IPS DF 4.7 (cell line): ENCODE results near the gene SMYD4.
A peak's percentile ranks its signal among the peaks of the same experiment; 100 is the strongest.
"Not testable (repeated sequence)": the region's sequence is repeated elsewhere in the genome, so short reads cannot be mapped to it uniquely, and the experiment has no call there.

ENCODE experiments used
- DNase-seq: peaks from one replicate; pipeline ENCODE4 v3.0.0-alpha.2; 2013; ENCODE audit warnings: low spot score; ENCODE audit errors: extremely low read depth

SMYD4 gene, protein sequence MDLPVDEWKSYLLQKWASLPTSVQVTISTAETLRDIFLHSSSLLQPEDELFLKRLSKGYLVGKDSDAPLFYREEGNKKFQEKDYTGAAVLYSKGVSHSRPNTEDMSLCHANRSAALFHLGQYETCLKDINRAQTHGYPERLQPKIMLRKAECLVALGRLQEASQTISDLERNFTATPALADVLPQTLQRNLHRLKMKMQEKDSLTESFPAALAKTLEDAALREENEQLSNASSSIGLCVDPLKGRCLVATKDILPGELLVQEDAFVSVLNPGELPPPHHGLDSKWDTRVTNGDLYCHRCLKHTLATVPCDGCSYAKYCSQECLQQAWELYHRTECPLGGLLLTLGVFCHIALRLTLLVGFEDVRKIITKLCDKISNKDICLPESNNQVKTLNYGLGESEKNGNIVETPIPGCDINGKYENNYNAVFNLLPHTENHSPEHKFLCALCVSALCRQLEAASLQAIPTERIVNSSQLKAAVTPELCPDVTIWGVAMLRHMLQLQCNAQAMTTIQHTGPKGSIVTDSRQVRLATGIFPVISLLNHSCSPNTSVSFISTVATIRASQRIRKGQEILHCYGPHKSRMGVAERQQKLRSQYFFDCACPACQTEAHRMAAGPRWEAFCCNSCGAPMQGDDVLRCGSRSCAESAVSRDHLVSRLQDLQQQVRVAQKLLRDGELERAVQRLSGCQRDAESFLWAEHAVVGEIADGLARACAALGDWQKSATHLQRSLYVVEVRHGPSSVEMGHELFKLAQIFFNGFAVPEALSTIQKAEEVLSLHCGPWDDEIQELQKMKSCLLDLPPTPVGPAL

DNA sequence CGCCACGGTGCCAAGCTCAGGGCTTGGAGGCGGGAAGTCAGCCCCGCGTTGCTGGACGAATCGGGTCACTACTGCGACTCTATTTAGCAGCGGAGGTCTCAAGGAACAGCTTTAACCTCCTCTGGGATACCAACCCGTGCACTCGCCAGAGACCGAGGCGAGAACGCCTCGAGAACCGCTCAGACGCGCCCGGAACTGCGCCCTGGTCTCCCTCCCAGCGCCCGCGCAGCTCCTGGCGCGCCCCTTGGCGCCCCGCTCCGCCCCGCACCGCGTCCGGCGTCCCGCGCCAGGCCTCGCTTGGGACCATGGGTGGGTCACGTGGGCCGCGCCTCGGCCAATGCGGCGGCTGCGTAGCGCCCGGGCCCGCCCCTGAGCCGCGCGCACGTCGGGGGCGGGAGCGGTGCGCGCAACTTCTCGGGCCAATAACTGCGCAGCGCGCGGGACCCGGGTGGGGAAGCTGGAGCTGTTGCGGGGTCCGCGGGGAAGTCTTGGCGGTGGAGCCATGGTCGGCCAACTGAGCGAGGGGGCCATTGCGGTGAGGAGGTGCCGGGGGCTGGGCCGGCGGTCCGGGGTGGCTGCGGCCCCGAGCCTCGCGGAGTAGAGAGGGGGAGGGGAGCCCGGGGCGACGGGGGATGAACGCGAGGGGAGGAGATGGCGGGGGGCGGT, at the start of gene SMYD4, which contains the start of gene RPA1:
SMYD4 (minus strand) TSS at position 311 of the 666 bp plus-strand sequence. CDS start 1,908 bp downstream, outside the sequence.
RPA1 (plus strand) TSS at position 414 of the 666 bp plus-strand sequence; CDS start at position 503, 89 bp downstream.
- peak; percentile 38 for DNase-seq

DNA sequence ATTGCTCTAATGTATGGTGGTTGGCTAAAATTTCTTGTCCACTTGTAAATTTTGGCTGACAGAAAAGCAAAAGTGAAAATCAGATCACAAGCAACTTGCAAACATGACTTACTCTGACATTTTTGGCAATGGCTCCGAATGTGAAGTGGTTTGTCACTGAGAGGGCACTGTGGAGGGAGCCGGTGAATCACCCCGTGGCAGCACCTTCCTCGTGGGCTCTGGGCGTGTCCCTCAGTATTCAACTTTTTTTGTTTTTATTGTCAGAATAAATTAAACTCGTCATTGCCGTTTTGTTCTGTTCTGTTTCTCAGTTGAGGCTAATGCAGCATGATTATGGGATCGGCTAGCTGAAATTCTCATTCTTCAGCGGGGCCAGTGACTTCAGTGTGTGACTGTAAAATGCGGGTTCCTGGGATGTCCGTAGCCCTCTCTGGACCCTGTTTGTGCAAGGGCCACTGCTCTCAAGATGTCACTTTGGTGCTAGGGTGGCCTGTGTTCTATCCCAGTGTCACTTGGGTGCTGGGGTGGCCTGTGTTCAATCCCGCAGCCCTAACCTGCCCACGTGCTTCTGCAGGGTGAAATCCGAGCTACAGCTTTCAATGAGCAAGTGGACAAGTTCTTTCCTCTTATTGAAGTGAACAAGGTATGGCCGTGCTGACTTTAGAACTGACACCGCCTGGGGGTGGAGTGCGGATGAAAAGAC, 48.9 kb upstream of the SMYD4 start:
- no peak for DNase-seq

DNA sequence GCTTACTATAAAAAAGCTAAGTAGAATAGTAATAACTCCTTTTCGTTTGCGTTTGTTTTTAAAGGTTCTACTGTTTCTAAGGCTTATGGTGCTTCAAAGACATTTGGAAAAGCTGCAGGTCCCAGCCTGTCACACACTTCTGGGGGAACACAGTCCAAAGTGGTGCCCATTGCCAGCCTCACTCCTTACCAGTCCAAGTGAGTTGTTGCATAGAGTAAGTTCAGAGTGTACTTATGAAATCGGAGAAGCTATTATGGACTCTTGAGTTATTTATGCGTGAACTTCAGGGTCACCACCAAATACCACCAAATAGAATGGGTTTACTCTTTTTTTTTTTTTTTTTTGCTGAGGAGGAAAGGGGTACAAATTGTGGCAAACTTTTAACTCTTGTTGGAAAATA, 45.9 kb upstream of the SMYD4 start:
- DNase-seq: no peak

DNA sequence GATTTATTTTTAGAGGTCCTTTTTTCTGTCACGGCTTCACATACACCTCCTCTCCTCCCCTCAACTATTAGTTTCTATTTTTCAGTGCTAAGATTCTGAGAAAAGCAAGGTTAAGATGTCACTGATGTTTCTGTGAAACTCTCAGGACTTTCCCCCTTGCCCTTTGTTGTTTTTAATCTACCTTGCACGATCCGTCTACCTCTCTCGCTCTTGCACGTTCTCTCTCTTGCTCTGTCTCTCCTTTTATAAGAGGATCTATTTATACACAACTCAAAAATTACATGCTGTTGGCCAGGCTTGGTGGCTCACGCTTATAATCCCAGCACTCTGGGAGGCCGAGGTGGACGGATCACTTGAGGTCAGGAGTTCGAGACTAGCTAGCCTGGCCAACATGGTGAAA, 43.7 kb upstream of the SMYD4 start:
- DNase-seq: no peak

DNA sequence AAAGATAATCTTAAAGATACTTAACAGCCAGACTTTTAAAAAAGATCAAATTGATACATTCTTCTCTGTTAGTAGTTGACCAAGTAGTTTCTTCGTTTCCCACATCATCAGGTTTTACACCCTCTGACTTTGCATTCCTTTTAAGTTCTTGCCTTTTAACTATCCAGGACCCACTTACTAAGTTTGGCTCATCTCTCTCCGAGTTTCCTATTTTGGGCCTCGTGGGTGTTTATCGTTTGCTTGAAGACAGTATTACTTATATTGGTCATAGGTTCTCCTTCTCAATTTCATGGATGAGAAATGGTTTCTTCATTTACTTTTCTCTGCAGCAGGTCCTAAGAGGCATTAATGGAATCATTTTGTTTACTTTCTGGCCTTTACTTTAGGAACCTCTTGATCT, 43.3 kb upstream of the SMYD4 start:
- no peak for DNase-seq

DNA sequence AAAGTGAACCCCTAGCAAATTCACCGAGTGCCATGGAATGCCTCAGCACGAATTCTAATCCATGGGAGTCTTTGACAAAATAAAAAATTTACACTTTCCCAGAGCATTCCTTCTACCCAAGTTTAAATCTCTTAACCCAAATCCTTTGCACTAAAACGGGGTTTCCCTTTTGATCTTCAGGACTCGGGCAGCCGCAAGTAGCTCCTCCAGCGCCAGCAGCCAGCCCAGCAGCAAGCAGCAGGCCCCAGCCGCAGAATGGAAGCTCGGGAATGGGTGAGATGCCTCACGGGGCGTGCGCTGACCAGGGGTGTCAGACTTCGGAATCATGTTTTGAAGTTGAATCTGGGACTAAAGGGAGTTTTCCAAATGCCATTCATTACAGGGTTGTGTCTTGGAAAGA, 42.6 kb upstream of the SMYD4 start:
- no peak for DNase-seq

DNA sequence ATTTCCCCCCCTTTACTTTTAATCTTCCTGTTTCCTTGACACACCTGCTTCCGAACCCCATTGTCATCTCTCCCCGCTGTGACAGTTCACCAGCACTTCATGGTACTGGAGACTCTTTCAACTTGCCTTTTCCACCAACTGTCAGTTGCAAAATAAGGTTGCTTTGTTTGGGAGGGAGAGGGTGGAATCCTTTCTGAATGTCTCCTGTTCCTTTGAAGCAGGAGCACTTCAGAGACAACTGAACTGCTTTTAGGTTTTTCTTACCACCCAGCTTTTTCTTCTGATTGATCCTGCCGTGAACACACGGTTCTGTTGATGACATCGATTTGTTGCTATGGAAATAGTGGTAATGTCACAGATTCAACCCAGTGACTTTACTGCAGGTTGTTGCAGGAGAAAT, 42.1 kb upstream of the SMYD4 start:
- DNase-seq: no peak

DNA sequence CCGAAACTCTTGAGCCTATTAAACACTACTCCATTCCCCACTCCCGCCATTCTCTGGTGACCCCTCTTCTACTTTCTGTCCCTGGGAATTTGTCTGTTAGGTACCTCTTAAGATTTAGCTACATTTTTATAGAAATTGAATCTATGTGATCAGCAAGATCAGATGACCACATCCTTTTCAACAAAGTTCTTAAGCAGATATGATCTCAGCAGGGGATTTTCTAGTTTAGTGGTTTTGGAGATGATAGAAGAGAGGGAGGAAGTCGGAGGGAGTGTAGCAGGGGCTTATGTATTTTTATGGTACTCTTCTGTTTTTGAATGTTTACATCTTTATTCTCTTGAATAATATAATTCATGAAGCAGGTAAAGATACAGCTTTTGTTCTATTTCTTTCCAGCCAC, 40.9 kb upstream of the SMYD4 start:
- no peak for DNase-seq

DNA sequence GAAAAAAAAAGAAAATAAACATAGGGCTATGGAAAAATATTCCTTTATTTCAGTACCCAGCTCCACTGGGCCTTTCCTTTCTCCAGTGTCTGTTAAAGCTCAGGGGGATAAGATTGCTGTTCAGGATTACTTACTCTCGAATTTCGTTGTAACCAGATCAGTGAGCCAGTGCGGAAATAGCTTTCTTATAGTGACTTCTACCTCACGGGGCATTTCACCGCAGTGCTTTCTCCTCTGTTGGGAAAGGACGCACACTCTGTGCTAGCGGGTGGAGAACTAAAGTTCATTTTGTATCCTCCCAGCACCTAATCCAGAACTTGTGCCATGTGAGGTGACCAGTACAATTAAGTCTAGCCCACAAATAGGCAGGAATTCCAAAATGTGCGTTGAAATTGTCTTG, 38.4 kb upstream of the SMYD4 start:
- no peak for DNase-seq

DNA sequence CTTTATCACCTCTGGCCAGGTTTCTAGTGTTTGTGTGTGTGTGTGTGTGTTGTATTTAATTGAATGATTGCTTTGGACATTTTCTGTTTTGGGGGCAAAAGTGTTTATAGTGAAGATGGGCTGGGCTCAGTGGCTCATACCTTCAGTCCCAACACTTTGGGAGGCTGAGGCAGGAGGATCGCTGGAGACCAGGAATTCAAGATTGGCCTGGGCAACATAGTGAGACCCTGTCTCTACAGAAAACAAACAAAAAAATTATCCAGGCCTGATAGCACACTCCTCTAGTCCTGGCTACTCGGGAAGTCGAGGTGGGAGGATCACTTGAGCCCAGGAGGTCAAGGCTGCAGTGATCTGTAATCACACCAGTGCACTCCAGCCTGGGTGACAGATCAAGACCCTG, 37.6 kb upstream of the SMYD4 start:
- no peak for DNase-seq

DNA sequence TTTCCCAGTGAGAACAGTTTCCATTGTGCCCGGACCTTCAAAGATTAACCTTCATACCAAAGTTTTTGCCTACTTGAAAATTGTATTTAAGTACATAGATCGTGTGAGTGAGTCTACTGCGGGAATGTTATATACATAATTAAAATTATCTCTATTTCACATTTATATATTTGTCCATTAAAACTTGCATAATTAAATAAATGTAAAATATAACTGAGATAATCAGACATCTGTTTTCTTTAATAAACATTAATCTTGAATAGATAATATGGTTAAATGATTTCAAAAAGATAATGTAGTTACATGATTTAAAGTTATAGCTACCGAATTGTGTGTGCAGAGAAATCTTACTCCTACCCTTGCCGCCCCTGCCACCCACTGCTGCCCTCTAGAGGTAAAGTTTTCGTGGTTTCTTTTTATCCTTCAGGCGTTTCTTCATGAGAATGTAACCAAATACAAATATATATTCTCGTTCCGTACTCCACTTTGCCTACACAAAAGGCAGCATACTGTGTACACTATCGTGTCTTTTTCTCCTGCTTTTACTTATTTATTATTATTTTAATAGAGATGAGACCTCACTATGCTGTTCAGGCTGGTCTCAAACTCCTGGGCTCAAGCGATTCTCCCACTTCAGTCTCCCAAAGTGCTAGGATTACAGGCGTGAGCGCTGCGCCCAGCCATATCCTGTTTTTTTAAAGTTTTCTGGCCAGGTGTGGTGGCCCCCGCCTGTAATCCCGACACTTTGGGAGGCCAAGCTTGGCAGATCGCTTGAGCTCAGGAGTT, 35.7 kb upstream of the SMYD4 start:
- no peak for DNase-seq

DNA sequence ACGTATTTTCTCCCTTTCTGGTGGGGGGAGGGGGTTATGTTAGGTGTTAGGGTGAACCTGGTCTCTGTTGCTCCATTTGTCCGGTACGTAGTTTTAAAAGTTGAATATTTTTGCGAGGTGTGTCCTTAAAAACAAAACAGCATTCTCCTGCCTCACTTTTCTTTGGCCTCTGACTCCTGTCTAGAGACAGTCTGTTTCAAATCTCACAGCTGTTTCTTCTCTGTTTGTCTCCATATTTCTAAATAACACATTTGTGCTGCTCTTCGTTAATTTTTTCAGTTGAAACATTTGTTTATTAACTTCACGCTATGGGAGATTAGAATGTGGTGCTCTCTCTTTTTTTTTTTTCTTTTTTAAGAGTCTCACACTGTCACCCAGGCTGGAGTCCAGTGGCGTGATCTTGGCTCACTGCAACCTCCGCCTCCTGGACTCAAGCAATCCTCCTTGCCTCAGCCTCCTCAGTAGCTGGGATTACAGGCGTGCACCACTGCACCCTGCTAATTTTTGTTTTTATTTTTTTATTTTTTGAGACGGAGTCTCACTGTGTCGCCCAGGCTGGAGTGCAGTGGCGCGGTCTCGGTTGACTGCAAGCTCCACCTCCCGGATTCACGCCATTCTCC, 31.8 kb upstream of the SMYD4 start:
- DNase-seq: no peak

DNA sequence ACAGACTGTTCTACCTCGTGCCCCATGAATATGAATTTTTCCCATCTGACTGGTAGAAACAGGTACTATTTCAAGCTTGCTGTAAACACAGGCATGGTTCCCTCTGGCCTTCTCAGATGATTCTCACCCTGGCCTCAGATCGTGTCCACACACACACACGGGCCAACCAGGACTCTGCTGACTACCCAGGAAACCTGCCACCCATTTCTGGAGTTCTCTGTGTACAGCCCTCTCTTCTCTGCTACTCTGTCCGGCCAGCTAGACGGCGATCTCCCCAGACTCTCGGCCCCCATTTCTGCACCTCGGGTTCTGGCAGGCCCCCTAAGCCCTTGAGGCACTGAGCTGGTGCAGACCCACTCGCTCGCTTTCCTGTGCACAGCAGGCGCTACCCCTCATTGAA, 31.3 kb upstream of the SMYD4 start:
- no peak for DNase-seq

DNA sequence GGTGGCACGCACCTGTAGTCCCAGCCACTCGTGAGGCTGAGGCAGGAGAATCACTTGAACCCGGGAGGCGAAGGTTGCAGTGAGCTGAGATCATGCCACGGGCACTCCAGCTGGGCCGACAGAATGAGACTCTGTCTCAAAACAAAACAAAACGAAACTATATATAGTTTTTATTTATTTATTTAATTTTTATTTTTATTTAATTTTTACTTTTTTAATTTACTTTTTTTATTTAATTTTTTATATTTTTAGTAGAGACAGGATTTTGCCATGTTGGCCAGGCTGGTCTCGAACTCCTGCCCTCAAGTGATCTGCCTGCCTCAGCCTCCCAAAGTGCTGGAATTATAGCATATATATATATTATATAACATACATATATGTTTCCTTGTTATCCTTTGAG, 26.8 kb upstream of the SMYD4 start:
- not testable (repeated sequence) for DNase-seq

DNA sequence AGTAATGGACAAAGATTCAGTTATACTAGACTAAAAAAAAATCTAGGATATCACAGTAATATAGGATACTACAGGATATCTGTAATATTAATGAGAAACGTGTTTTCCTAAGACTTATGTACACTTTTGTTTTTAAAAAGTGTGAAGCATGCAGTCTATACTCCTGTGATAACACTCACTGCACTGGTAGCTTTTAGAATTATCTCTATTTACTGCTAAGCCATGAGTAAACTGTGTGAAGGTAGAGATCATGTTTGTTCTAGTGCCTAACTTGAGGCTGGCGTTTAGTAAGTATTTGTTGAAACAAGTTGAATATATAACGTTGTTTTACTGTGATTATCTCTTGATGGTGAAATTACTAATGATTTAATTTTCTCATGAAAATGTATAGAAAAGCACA, 24.0 kb upstream of the SMYD4 start:
- no peak for DNase-seq

DNA sequence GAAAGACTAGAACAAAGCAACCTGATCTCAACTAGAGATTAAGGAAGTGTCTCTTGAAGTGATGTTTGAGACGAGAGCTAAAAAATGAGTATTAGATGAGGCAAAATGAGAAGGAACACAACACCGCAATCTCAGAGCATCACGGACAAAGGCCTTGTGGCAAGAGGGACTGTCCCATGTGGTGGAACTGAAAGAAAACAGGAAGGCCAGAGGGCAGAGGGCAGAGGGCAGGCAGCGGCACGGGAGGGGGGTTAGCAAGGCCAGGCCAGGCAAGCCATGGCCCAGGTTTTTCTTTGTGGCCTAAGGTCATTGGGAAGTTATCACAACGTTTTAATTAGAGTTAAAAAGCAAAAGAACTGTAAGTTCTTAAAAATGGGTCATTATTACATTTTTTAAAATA, 22.6 kb upstream of the SMYD4 start:
- DNase-seq: no peak

DNA sequence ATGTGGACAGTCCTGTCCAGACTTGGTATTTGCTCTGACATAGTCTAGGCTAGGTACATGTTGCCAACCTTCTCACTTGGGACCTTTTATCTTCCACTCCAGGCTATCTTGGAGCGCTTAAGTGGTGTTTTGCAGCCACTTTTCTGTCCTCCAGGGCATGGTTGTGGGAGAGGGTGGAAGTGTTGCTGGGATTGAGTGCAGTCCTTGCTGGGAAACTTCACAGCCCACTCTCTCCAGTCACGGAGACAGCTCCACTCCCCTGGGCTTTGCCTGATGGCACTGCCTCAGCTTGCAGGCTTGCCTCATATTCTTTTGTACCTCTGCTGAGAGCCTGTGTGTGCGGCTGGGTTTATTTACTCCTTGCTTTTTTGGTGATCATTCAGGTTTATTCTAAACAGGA, 17.5 kb upstream of the SMYD4 start:
- no peak for DNase-seq

DNA sequence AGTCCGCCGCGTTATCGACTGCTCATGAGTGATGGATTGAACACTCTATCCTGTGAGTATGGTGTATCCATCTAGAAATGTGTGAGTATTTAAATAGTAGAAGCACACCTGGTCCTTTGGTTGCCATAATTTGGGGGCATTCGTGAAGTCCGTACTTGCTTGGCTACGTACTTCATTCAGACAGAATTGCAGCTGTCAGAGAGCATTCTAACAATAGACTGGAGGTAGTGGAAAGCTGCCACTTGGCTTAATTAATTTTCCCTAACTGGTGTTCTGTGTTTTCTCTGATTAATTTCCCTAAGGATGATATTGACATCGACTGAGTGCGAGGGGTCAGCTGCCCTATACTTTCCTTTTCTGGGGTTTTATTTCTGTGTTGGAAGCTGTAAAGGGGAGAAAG, 14.2 kb upstream of the SMYD4 start:
- no peak for DNase-seq

DNA sequence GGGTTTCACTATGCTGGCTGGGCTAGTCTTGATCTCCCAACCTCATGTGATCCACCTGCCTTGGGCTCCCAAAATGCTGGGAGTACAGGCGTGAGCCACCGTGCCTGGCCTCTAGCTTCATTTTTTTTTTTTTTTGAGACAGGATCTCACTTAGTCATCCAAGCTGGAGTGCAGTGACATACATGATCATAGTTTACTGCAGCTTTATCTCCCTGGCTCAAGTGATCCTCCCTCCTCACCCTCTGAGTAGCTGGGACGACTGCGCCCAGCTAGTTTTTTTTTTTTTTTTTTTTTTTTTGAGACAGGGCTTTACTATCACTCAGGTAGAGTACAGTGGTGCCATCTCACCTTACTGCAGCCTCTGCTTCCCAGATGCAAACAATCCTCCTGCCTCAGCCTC, 9.8 kb upstream of the SMYD4 start:
- DNase-seq: no peak
